Measurements from ENCODE around the gene PCTP.

PCTP gene

DNA sequence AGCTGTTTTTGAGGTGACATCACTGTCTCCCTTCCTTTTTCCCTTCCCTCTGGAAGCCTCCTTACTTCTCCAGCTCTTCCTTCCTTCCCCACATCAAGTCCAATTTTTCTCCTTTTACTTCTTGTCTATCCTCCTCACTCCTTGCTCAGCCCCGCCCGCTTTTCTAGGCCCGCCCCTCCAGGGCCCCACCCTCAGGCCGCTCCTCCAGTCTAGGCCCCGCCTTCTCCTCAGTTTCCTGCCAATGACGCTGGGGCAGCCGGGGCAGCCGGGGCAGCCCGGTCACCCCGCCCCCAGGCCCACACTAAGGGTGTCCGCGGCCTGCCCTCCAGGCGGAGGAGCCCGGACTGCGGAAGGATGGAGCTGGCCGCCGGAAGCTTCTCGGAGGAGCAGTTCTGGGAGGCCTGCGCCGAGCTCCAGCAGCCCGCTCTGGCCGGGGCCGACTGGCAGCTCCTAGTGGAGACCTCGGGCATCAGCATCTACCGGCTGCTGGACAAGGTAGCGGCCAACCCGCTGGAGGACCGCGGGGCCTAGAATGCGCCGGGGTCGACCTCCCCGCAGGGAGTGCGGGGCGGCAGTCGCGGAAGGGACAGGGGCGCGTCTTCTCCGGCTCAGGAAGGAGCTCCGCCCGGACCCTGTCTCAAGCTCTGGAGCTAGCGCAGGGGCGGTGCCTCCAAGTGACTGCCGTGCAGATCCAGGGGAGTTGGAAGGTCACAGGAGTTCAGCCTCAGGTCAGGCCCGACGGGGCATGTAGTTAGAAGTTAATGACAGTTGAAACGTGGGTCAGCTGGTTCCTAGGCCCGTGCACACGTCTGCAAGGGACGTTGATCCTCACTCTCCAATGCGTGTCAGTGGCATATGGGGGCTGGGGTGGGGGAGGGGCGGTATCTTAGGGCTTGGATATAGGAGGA is at the start of gene PCTP:
PCTP (plus strand) TSS at position 302 of the 908 bp plus-strand sequence; CDS start at position 355, 53 bp downstream.
- peak; percentile 92 for DNase-seq

DNA sequence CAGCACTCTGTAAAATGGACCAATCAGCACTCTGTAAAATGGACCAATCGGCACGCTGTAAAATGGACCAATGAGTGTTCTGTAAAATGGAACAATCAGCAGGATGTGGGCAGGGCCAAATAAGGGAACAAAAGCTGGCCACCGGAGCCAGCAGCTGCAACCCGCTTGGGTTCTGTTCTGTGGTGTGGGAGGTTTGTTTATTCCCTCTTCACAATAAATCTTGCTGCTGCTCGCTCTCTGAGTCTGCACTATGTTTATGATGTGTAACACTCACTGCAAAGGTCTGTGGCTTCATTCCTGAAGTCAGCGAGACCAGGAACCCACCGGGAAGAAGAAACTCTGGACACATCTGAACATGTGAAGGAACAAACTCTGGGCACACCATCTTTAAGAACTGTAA is 48.7 kb upstream of the PCTP start:
- DNase-seq: no peak

DNA sequence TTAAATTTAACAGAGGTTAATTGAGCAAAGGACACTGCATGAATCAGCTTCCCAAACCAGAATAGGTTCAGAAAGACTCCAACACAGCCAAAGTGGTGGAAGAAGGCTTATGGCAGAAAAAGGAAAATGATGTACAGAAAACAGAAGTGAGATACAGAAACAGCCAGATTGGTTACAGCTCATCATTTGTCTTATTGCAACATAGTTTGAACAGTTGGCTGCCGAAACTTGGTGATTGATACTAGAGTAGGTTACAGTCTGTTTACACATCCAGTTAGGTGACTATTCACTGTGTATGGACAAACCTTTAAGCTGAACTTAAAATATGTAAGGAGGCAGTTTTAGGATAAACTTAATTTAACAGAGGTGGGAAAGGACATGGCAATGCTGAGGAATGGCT is 46.5 kb upstream of the PCTP start:
- DNase-seq: no peak

DNA sequence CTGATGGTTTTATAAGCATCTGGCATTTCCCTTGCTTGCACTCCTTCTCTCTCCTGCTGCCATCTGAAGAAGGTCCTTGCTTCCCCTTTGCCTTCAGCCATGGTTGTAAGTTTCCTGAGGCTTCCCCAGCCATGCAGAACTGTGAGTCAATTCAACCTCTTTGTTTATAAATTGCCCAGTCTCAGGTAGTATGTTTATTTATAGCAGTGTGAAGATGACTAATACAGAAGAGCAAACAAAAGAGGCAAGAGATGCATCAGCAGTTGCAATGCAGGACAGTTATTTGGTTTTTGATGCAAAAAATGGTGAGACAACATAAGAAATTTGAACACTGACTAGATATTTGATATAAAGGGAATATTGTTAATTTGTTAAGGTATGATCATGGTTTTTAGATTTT is 45.0 kb upstream of the PCTP start:
- DNase-seq: peak; percentile 35

DNA sequence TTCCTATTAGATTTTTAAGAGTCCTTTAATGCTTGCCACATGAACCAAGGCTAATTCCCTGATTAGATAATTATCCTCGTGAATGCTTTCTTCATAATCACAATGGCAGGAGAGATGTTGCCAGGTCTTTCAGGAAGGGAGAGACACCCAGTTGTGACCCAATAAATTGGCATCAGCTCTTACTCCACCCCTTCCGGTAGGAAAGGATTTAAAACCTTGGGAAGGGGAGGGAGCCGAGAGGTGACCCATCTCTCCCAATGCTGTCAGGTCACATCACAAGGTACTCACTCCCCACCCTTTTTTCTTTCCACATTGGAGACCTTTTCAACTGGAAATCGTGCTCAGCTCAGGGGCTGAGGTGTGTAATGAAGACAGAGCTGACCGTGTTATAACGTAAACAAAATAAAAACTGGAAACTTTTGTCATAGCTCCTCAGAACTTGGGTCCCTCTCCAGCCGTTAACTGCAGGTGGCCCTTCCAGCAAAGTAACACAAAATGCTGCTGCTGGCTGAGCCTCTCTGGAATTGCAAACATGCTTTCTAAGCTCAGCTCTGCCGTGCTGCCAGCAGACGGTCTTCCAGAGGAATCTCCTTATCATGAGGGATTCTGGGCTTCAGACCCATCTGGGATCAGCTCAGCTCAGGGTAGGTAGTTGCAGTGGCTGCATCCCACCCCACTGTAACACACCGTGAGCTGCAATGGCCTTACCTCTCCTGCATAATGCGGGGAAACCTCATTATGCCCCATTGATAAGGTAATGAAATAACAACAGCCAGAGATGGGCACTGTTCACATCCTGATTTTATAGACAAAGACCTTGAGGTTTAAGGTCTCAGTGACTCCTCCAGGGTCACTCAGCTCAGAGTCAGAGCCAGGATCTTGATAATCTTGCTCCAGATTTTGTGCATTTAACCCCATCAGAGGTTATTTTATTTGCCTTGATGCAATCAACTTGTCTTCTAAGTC is 43.8 kb upstream of the PCTP start:
- no peak for DNase-seq

DNA sequence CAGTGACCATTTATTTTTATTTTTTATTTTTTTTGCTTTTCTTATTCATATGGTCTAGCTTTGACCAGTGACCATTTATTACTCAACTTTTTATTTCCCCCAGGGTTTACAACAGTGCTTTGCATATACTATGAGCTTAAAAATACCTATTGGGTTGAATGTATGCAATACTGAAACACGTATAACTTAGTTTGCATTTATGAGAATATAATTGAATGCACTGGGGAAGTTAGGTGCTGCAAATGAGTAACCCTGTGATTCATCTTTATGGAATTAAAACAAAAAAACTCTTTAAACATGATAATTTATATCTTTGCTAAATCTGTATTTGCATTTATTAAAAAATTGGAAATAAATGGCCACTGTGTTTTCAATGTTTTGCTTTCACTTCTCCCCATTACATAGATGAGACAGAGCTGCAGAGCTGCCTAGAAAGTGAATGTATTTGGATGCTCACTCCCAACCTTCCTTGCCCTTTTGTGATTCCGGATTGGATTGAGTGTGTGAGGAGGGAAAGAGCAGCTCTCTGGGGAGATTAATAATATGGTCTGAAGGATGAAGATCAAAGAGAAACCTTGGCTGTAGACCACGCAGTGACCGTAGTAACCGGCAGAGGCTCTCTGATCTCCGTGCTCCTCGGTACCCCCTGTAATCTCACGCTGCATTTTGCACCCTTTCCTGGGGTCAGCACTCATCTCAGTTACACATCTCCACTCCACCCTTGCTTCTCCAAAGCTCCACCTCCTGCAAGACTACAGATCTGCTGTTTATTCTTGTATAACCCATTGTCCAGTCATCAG is 42.5 kb upstream of the PCTP start:
- no peak for DNase-seq

DNA sequence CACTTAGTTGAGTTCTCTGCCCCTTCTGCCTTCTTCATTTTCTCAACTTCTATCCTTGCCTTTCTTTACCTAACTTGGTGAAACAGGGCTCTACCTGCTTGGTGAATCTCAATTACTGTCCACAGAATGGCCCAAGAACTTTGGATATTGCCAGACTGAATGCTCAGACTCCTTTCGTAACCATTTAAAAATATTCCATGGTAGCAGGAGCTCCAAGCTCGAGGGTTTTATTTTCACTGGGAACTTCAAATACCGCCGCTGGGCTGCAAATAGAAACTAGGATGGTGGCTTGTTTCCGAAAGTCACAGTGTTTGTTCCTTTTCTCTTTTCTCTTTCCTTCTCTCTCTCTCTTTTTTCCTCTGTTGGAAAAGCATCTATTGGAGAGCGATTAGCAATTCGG is 41.4 kb upstream of the PCTP start:
- no peak for DNase-seq

DNA sequence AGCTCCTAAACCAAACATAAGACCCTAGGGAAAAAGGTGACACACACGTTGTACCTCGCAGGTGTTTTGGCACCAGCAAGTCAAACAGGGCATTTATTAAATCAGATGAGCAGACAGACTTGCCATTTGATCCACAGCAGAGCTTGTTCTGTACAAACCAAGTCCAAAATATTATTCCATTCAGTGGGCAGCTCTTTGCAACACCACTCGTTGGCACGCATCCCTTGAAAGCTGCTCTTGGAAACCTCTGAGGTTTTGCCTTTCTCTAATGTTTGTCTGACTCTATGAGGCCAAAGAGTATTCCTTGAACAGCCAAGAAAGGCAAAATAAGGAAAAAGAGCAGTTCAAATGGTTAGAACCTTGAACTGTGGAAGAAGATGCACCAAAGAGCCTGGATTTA is 40.9 kb upstream of the PCTP start:
- no peak for DNase-seq

DNA sequence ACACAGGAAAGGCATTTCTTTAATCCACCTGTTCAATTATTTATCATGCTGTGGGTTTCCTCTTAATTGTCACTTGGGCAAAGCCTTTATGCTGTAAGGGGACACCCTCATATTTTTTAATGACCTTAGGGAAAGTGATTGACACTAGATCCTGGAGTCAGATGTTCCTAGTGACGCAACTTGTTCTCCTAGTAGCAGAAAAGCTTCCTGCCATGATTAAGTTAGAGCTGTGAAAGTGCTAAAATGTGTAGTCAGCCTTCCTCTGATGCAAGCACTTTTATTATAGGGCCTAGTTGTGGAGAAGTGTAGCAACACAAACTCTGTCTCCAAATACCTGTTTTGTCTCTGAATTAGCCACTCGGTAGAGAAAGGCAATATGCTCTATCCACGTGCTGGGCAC is 40.4 kb upstream of the PCTP start:
- DNase-seq: peak; percentile 47

DNA sequence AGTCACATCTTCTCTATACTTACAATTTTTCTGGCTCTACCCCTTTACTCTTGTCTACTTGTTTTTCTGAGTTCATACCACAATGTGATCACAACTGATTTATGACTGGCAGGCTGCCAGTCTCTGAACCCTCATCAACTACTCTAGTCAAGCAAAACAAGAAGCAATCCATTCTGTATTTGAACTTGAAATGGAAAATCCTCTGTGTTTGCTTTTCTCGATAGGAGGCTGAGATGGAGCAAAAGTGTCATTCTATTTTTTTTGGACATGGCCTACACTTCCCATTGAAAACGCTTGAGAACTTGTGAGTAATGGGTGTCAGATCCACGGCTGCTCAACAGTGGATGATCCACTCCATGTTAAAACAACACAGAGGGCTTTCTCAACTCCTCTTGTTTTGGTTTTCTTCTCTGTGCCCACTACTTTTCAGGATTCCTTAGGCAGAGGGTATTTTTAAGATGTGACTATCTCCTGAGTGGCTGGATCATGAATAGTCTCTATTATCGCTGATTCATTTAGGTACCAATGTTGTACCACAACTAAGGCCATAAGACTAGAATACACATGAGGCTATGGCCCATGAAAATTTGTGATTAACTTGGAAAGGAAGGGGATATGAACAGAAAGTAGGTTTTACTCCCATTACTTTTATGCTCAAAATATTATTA is 39.9 kb upstream of the PCTP start:
- DNase-seq: peak; percentile 25

DNA sequence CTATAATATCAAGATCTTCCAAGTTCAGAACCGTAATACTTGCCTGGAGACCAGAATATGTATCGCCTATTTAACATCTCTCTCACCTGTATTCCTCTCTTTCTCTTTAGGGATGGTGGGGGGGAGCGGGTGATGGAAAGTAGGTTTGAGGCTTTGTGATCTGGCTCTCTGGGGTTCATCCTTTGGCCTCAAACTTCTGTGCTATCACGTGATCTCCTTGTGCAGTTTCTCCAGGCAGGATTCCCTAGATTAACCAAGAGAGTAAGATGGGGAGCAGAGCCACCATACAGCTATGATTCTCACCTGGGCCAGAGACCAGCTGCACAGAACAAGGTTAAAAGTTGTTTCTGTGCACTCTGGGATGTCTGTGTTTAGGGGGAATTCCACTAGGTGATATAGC is 33.4 kb upstream of the PCTP start:
- no peak for DNase-seq

DNA sequence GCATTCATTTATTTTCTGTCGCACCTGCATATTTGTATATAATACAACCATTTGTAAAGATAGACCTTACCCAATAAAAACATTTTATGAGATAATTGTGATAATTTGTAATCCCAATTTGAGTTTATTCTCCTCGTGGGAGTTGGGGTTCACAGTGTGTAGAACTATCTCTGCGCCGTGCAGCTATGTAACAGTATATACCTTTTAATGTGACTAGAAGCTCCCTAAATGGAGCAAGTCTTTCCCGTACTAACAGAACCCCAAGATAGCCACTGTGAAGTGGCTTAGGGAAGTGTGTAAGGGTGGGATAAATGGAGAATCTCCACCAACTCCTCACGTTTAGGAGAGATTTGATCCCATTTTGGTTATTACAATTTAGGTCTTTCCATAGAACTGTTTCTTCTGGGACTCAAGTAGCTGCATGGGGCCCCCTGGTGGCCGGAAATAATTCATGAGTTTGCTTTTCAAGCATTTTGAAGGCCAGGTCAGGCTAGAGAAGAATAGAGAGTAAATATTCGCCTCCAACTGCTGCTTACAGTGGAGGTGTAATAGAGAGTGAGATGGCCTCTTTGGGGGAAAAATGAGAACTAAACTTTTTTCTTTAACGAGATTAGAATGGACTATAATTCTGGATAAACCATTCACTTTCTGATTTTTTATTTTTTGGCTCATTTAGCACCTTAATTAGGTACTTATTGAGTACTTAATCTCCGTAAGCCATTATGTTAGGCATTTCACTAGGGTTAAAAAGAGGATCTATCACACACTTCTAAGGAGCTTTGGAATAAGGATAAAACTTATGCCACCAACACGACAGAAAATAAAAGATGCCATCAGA is 32.7 kb upstream of the PCTP start:
- DNase-seq: peak; percentile 27

DNA sequence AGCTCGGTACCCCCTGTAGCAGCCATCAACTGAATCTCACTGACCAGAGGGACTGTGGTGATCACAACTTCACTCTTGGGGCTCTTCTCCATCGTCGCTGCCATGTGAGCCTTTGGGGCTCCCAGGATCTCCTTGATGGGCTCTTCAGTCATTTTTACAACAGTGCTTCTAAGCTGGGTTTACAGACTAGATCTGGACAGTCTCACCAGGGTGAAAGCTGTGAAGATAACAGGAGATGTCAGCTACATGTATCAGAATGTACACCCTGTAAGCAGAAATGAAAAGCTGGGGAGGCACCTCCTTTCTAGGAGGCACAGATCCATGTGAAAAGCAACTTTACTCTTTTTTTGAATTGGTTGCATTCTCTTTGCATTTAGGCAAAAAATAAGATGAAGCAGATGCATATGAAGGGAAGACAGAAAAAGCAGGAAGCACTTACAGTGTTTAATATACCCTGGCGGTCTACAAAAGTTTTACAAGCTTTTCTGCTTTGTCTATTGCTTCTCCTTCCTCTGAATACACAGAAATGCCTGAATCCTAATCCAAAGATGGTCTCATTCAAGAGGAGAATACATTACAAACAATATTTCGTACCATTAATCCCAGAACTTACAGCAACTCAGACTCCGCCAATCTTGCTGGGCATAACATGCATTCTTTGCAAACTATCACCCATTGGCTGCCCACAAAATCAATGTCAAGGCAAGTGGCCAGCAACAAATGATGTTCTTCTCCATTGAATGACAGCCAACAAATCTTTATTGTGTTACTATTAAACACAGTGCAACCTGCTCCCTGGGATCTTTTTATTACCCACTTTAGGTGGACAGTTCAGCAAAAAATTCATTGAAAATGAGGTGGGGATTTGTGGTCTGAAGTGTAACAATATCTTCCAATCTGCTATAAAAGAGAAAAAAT is 29.7 kb upstream of the PCTP start:
- no peak for DNase-seq

DNA sequence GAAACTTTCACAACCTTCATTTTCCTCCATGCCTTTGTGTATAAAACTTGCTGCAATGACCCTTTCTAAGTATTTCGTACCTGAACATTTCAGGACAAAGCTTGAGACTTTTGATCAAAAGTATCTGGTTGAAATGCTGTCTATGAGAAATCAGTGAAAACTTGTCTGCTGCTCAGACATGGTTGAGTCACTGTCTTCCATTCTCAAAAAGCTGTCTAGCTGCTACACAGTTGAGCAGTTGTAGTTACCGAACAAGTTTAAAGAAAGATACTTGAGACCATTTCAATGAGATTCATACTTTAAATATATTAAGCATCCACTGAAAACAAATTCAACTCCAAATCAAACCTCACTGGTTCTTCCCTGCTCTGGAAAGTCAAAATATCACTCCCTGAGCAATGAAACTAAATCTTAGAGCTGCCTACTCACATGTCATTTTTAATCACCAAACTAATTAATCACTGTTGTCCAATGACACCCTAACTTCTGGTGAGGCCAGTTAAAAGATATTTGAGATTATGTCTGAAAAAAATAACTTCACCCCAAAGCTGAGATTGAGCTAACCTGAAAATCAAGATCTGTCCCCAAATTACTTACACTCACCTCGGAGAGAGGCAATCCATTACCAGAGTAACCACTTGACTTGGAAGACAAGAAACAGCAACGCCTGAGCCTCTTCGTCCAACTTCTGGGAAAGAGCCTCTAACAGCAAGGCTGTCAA is 28.7 kb upstream of the PCTP start:
- DNase-seq: no peak

DNA sequence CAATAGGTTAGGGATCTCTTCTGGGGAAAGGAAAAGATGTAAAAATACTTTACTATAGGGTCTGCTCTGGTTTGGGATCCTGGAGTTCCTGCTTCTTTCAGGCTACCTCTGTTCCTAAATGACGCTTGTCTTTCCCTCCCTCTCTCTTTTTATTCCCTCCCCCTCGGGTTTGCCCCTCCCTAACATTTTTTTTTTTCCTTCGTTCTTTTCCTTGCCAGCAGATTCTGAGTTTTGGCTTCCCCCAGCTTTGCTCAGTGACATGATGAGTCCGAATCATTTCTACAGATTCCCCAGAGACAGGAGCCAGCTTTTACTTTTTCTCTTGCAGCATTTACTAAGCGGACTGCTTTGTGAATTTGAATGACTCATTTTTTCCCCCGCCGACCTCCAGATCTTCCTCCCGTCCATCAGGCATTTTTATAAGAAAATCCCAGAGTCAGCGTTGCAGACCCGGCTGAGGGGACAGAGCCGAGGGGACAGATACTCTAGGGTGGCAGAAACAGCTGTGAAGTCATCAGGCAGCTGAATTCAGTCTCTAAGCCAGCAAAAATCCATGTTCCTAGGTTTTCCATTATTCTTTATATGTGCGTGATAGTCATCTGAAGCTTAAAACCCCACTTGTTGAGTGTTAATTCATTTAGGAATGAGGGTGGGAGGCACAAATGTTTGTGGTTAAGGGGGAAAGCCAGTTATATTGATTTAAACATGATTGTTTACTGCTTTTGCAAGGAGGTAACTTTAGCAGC is 27.9 kb upstream of the PCTP start, which contains the start of gene TMEM100:
TMEM100 (minus strand) TSS at position 123 of the 746 bp plus-strand sequence. CDS start 1,794 bp downstream, outside the sequence.
- DNase-seq: no peak

DNA sequence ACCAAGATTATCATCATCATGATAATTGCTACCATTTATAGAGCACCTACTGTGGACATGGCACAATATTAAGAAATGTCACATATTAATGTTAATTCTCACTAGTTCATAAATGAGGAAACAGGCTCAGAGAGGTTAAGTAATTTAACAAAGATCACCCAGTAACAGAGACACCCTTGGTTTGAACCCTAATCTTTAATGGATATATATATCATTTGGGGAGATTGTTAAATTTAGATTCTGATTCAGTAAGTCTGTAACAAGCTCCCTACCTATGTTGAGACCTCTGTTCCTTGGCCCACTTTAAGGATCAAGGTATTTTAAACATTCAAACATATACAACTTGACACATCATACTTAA is 27.4 kb upstream of the PCTP start:
- no peak for DNase-seq

DNA sequence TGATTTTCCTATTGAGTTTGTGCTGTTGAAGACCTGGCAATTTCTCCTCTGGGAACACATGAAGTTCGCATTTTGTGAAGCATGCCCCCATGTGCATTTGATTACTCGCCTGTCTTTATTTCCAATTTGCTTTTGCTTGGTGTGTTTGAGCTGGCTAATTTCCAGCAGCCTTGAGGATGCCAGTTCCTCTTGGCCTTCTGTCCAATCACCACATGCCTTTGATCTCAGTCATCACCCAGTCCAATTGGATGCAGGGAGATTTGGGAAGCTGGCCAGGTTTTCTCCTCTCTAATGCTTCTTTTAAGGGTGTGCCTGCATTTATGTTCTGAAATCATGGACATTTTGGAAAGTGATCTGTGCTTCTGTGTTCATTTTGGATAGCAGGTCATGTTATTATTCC is 24.4 kb upstream of the PCTP start:
- peak; percentile 51 for DNase-seq

DNA sequence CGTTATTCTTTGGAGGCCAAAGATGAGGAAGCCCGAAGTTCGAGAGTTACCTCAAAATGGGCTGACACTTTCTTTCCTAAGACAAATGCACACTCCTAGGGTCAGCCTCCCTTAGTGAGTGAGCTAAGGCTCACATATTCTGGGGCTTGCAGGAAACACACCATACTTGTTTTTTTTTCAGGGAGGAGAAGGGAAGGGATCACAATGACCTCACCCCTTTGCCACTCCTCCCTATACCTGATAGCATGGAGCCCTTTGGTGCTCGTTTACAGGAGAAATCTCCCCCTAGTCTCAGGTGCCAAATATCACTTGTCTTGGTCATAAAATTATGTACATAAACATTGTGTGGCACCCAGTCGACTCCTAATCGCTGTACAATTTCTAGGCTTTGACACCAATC is 23.6 kb upstream of the PCTP start:
- DNase-seq: no peak

DNA sequence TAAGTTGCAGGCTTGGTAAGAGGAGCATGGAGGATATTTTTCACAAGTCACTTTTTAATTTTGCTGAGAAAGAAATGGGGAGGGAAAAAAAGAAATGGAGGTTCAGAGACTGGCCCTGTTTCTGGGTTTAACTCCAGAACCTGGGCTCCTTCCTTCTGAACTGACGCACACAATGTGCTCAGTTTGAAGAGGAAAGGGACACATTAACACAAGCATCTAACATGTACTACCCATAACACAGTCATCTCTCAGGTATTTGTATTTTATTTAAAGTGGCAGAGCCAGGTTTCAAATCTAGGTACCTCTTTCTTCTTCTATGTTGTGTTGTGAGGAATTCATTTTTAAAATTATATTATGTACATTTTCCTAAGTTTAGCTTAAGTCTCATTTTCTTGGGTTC is 22.9 kb upstream of the PCTP start:
- DNase-seq: no peak

All from NCI-H510A (cell line).